Thoracic aorta (tissue), 2 donors: ENCODE results near the gene UBE2F. TPM values are rescaled to one million over a fixed set of nuclear protein-coding genes. Genes with fewer than 3 reads are reported as not detected.
"Not testable (repeated sequence)": the region's sequence is repeated elsewhere in the genome, so short reads cannot be mapped to it uniquely, and the experiment has no call there.

ENCODE experiments used
- ATAC-seq: fragments of 150-250 bp; one replicate; pipeline ENCODE4 v1.8.0; 2017; ENCODE audit warnings: low read depth; ENCODE audit not compliant: insufficient number of reproducible peaks, low FRiP score
- DNase-seq: peaks from one replicate; pipeline ENCODE4 v3.0.0-alpha.2; 2020; ENCODE audit warnings: low spot score
- H3K27ac ChIP-seq, 2 donors: fragments of 200-600 bp; sonication (generic); 1 replicate in 1 of 2; 2 replicates in 1 of 2; pipeline ENCODE4 v1.5.1; 2016; ENCODE audit warnings: mild to moderate bottlenecking in 2 of 2, moderate library complexity in 2 of 2
- H3K27me3 ChIP-seq: fragments of 200-600 bp; sonication (generic); replicated peaks from 2 replicates; pipeline ENCODE4 v1.6.0; 2016; ENCODE audit warnings: mild to moderate bottlenecking; ENCODE audit not compliant: insufficient read depth
- H3K36me3 ChIP-seq: fragments of 200-600 bp; sonication (generic); one replicate; pipeline ENCODE4 v1.5.1; 2016
- H3K4me1 ChIP-seq, 2 donors: fragments of 200-600 bp; sonication (generic); 1 replicate in 1 of 2; 2 replicates in 1 of 2; pipeline versions ENCODE4 v1.5.1 to v1.6.0; 2016; ENCODE audit warnings: low read depth in 2 of 2, mild to moderate bottlenecking in 1 of 2; ENCODE audit not compliant: control insufficient read depth in 1 of 2
- H3K4me3 ChIP-seq: fragments of 200-600 bp; sonication (generic); 2 replicates; pipeline ENCODE4 v1.5.1; 2016; ENCODE audit warnings: mild to moderate bottlenecking
- H3K9me3 ChIP-seq: fragments of 200-600 bp; sonication (generic); 2 replicates; pipeline ENCODE4 v1.5.1; 2016
- total RNA-seq, 2 donors: library from RNA; depleted of rRNA; stranded (reverse); fragments of >200 nt; gene quantifications; one replicate each; pipeline versions ENCODE4 v1.1.0 to v1.2.3, GENCODE V29; 2016
- TF ChIP-seq, protein P1 (sequence below): fragments of 200-600 bp; sonication (generic); IDR thresholded peaks from one replicate; pipeline ENCODE4 v1.5.1; 2019; ENCODE audit warnings: antibody characterized with exemption

Gene UBE2F
- total RNA-seq, 2 donors from 2014 or later = 51.9 to 69.3 TPM

- ATAC-seq (no peak), DNase-seq (no peak)
- Histone ChIP-seq H3K27me3 (no peaks in the 10 kb centered on the region), H3K4me3 (no peak overlapping the region), H3K9me3 (no peaks in the 10 kb centered on the region), H3K4me1 (peaks cover 0 to 11% of the 10 kb centered on the region in 2 donors), H3K27ac (no peak overlapping the region), H3K36me3 (no peaks in the 10 kb centered on the region)
- TF ChIP-seq, protein P1, sequence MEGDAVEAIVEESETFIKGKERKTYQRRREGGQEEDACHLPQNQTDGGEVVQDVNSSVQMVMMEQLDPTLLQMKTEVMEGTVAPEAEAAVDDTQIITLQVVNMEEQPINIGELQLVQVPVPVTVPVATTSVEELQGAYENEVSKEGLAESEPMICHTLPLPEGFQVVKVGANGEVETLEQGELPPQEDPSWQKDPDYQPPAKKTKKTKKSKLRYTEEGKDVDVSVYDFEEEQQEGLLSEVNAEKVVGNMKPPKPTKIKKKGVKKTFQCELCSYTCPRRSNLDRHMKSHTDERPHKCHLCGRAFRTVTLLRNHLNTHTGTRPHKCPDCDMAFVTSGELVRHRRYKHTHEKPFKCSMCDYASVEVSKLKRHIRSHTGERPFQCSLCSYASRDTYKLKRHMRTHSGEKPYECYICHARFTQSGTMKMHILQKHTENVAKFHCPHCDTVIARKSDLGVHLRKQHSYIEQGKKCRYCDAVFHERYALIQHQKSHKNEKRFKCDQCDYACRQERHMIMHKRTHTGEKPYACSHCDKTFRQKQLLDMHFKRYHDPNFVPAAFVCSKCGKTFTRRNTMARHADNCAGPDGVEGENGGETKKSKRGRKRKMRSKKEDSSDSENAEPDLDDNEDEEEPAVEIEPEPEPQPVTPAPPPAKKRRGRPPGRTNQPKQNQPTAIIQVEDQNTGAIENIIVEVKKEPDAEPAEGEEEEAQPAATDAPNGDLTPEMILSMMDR = no peak
Measured at GRCh38 chr2:238055841-238056240, 89.0 kb downstream of the UBE2F start.

DNA sequence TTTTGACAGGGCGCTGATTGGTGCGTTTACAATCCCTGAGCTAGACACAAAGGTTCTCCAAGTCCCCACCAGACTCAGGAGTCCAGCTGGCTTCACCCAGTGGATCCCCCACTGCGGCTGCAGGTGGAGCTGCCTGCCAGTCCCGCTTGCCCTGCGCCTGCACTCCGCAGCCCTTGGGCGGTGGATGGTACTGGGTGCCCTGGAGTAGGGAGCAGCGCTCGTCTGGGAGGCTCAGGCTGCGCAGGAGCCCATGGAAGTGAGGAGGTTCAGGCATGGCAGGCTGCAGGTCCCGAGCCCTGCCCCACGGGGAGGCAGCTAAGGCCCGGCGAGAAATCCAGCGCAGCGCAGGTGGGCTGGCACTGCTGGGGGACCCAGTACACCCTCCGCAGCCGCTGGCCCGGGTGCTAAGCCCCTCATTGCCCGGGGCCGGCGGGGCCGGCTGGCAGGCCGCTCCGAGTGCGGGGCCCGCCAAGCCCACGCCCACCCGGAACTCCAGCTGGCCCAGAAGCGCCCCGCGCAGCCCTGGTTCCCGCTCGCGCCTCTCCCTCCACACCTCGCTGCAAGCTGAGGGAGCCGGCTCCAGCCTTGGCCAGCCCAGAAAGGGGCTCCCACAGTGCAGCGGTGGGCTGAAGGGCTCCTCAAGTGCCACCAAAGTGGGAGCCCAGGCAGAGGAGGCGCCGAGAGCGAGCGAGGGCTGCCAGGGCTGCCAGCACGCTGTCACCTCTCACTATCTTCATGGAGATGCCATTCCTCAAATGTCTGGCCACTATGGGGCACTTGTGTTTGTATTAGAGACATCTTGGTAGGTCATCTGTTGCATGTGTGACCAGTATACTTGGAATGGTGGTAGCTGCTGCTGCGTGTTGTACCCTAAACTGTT is 91.1 kb downstream of the UBE2F start:
- not testable (repeated sequence) for ATAC-seq, H3K9me3 ChIP-seq, H3K4me3 ChIP-seq, H3K27ac ChIP-seq, H3K36me3 ChIP-seq, H3K27me3 ChIP-seq, DNase-seq
- H3K4me1 ChIP-seq = peaks cover 6 to 20% of the 10 kb centered on the region in 2 donors

DNA sequence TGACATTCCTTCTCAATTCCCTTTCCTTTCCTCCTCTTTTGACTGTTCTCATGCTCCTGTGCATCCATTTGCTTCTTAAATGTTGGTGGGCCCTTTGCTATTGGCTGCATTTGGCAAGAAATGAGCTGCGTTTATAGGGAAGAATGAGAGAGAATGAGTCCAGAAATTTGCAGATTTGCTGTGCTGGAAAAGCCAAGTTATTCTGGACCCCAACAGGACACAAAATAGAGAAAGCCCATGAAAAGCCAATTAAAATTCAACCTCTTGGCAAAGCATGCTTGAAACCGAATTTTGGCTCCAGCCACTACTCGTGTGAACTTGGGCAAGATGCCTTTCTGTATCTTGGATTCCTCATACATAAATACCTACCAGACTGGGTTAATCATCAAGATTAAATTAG is 92.7 kb downstream of the UBE2F start:
- Histone ChIP-seq H3K36me3 (no peaks in the 10 kb centered on the region), H3K4me3 (peak overlapping the region; percentile 80), H3K27me3 (no peaks in the 10 kb centered on the region), H3K4me1 (peaks cover 6 to 20% of the 10 kb centered on the region in 2 donors), H3K9me3 (no peaks in the 10 kb centered on the region), H3K27ac (no peak overlapping the region)
- no peak for ATAC-seq
- DNase-seq = no peak
- TF ChIP-seq, protein P1 = no peak

DNA sequence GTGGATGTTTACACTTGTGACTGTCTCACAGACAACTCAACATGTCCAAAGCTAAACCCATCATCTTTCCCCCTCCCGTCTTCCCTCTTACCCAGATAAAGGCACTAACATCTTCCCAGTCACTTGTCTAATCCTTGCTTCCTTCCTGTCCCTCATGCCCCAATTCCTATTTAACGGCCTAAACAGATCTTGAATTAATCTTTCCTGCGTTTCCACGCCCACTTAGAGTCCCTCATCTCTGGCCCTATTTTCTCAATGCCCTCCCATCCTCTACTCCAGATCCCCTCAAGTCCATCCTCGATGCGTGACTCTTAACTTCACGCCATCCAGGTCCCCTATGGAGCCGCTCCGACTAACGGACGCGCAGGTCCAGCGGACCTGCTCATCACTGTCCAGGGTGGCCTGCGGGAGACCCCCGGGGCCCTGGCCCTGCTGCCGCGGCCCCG is 93.3 kb downstream of the UBE2F start:
- TF ChIP-seq, protein P1 = no peak
- peaks cover 6 to 20% of the 10 kb centered on the region in 2 donors for H3K4me1 ChIP-seq
- H3K27ac ChIP-seq = peak overlapping the region; percentile 83 to 92
- DNase-seq (no peak), ATAC-seq (no peak)
- peak overlapping the region; percentile 80 for H3K4me3 ChIP-seq
- no peaks in the 10 kb centered on the region for H3K36me3 ChIP-seq
- H3K27me3 ChIP-seq = no peaks in the 10 kb centered on the region
- no peaks in the 10 kb centered on the region for H3K9me3 ChIP-seq

- peak; percentile 84 for DNase-seq
Measured at GRCh38 chr2:238060542-238061314, 93.9 kb downstream of the UBE2F start, which contains the start of gene SCLY. Gene SCLY (plus strand): TSS chr2:238061001. CDS start chr2:238061055, 54 bp downstream.

More at GRCh38 chr2:238060542-238061314, 93.9 kb downstream of the UBE2F start, which contains the start of gene SCLY:
- no peaks in the 10 kb centered on the region for H3K27me3 ChIP-seq
- H3K4me3 ChIP-seq = peak within 1 kb of the TSS; percentile 80
- no peaks in the 10 kb centered on the region for H3K9me3 ChIP-seq
- TF ChIP-seq, protein P1 = no peak
- ATAC-seq = peak; percentile 93
- H3K27ac ChIP-seq = peak within 1 kb of the TSS; percentile 83 to 92
- peaks cover 6 to 20% of the 10 kb centered on the region in 2 donors for H3K4me1 ChIP-seq
- no peaks in the 10 kb centered on the region for H3K36me3 ChIP-seq
